GM12878 (cell line): ENCODE data around the gene SLC39A5.

Experiments
- EGR1 ChIP-seq, 2 experiments: IDR thresholded peaks; 1 replicate in 1 of 2; 2 replicates in 1 of 2; pipeline ENCODE4 v1.6.1; 2011 to 2012; ENCODE audit warnings: low read depth in 2 of 2, low read length in 2 of 2, borderline replicate concordance in 1 of 2, mild to moderate bottlenecking in 1 of 2, moderate library complexity in 1 of 2
- EZH2 ChIP-seq: IDR thresholded peaks from 2 replicates; pipeline ENCODE4 v1.6.1; 2012; ENCODE audit warnings: low read depth, mild to moderate bottlenecking, control low read depth, inconsistent platforms, low read length, borderline replicate concordance; ENCODE audit not compliant: control insufficient read depth
- POLR2A ChIP-seq: IDR thresholded peaks from 2 replicates; pipeline ENCODE4 v1.6.1; 2011; ENCODE audit warnings: low read depth, mild to moderate bottlenecking, low read length
- RAD21 ChIP-seq: IDR thresholded peaks from 2 replicates; pipeline ENCODE4 v1.6.1; 2011; ENCODE audit warnings: mild to moderate bottlenecking, low read depth, low read length, moderate library complexity; ENCODE audit not compliant: insufficient read depth
- SMAD1 ChIP-seq: fragments of 450-650 bp; IDR thresholded peaks from 2 replicates; pipeline ENCODE4 v1.6.1; 2018; ENCODE audit warnings: mild to moderate bottlenecking, low read depth; ENCODE audit not compliant: partially characterized antibody
- SP1 ChIP-seq: IDR thresholded peaks from one replicate; pipeline ENCODE4 v1.6.1; 2011; ENCODE audit warnings: low read depth, low read length
- USF2 ChIP-seq: IDR thresholded peaks from 2 replicates; pipeline ENCODE4 v1.6.1; 2011; ENCODE audit warnings: low read depth, low read length, improper control_type of control experiment, borderline replicate concordance
- TF ChIP-seq, protein P1 (sequence below): IDR thresholded peaks from 2 replicates; pipeline ENCODE4 v1.6.1; 2012; ENCODE audit warnings: mild to moderate bottlenecking, low read depth, low read length
- TF ChIP-seq, protein P2 (sequence below), 3 experiments: IDR thresholded peaks in 2 of 3; conservative IDR thresholded peaks in 1 of 3; 2 replicates each; pipeline ENCODE4 v1.5.1; 2011; ENCODE audit warnings: low read depth in 3 of 3, low read length in 3 of 3, mild to moderate bottlenecking in 3 of 3, control low read depth in 2 of 3, moderate library complexity in 2 of 3, inconsistent platforms in 1 of 3, mixed read lengths in 1 of 3; ENCODE audit not compliant: control insufficient read depth in 2 of 3, insufficient read depth in 1 of 3; ENCODE audit errors: extremely low read depth in 1 of 3

DNA sequence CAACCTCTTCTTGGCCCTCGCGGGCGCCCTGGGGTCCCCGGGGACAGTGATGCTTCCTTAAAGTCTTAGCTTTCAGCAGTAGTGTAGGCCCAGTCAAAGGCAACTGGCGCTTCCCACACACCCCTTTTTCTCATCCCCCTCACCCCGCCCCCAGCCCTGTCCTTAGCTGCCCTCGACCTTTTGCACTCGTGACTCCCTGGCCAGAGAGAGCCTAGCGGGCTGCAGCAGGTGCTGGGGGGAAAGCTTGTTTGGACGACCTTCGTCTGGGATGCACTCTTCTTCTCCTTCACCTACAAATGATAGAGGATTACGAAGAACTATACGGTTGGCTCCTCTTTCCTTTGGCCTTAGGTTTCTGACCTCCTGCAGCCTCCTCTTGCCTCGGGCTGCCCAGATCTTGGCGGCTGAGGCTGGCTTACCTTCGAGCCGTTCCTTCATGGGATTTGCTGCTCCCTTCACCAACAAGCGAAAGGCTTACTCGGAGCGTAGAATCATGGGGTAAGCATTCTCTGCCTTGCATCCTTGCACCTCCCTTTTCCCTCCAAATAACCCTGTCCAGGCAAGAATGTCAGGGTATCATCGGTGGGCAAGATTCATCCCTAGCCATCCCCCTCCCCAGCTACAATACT is 37.7 kb downstream of the SLC39A5 start:
- TF ChIP-seq EGR1 (IDR thresholded peaks at IDR 0.05; ENCODE audit: borderline replicate concordance in 1 of 2, low read depth in 2 of 2, low read length in 2 of 2) (no peak), POLR2A (no peak), USF2 (no peak), RAD21 (no peak), EZH2 (no peak), SP1 (no peak), SMAD1 (no peak)
- TF ChIP-seq, protein P1, sequence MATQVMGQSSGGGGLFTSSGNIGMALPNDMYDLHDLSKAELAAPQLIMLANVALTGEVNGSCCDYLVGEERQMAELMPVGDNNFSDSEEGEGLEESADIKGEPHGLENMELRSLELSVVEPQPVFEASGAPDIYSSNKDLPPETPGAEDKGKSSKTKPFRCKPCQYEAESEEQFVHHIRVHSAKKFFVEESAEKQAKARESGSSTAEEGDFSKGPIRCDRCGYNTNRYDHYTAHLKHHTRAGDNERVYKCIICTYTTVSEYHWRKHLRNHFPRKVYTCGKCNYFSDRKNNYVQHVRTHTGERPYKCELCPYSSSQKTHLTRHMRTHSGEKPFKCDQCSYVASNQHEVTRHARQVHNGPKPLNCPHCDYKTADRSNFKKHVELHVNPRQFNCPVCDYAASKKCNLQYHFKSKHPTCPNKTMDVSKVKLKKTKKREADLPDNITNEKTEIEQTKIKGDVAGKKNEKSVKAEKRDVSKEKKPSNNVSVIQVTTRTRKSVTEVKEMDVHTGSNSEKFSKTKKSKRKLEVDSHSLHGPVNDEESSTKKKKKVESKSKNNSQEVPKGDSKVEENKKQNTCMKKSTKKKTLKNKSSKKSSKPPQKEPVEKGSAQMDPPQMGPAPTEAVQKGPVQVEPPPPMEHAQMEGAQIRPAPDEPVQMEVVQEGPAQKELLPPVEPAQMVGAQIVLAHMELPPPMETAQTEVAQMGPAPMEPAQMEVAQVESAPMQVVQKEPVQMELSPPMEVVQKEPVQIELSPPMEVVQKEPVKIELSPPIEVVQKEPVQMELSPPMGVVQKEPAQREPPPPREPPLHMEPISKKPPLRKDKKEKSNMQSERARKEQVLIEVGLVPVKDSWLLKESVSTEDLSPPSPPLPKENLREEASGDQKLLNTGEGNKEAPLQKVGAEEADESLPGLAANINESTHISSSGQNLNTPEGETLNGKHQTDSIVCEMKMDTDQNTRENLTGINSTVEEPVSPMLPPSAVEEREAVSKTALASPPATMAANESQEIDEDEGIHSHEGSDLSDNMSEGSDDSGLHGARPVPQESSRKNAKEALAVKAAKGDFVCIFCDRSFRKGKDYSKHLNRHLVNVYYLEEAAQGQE, result no peak
- TF ChIP-seq, protein P2, sequence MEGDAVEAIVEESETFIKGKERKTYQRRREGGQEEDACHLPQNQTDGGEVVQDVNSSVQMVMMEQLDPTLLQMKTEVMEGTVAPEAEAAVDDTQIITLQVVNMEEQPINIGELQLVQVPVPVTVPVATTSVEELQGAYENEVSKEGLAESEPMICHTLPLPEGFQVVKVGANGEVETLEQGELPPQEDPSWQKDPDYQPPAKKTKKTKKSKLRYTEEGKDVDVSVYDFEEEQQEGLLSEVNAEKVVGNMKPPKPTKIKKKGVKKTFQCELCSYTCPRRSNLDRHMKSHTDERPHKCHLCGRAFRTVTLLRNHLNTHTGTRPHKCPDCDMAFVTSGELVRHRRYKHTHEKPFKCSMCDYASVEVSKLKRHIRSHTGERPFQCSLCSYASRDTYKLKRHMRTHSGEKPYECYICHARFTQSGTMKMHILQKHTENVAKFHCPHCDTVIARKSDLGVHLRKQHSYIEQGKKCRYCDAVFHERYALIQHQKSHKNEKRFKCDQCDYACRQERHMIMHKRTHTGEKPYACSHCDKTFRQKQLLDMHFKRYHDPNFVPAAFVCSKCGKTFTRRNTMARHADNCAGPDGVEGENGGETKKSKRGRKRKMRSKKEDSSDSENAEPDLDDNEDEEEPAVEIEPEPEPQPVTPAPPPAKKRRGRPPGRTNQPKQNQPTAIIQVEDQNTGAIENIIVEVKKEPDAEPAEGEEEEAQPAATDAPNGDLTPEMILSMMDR (IDR thresholded peaks at IDR 0.05 in 2 of 3, conservative IDR thresholded peaks at IDR 0.05 in 1 of 3; ENCODE audit: control insufficient read depth in 2 of 3, extremely low read depth in 1 of 3, insufficient read depth in 1 of 3, low read depth in 3 of 3, low read length in 3 of 3), result no peak
